Measurements from ENCODE around the gene CATSPER4.

DNA sequence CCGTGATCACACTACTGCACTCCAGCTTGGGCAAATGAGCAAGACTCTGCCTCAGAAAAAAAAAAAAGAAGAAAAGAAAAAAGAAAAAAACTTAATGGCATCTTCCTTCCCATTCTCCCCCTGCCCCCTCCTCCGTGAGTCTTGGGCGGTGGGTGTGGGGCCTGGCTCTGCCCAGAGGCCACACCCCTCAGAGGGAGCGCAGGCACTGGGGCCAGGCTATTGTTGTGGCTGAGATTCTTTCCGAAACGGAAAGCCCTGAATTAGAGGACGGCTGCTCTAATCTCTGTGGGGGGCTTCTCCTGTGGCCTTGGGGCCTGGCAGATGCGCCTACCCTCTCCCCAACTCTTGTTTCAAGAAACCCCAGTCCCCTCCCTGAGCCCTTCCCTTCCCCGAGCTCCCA, 35.7 kb upstream of the CATSPER4 start:
- TF ChIP-seq, protein P1, sequence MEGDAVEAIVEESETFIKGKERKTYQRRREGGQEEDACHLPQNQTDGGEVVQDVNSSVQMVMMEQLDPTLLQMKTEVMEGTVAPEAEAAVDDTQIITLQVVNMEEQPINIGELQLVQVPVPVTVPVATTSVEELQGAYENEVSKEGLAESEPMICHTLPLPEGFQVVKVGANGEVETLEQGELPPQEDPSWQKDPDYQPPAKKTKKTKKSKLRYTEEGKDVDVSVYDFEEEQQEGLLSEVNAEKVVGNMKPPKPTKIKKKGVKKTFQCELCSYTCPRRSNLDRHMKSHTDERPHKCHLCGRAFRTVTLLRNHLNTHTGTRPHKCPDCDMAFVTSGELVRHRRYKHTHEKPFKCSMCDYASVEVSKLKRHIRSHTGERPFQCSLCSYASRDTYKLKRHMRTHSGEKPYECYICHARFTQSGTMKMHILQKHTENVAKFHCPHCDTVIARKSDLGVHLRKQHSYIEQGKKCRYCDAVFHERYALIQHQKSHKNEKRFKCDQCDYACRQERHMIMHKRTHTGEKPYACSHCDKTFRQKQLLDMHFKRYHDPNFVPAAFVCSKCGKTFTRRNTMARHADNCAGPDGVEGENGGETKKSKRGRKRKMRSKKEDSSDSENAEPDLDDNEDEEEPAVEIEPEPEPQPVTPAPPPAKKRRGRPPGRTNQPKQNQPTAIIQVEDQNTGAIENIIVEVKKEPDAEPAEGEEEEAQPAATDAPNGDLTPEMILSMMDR (IDR thresholded peaks at IDR 0.05): no peak
- TF ChIP-seq POLR2A (IDR thresholded peaks at IDR 0.05): no peak
